Large intestine (tissue), 12 donors: ENCODE results near the gene GRIN2A. TPM values are rescaled to one million over a fixed set of nuclear protein-coding genes. Genes with fewer than 3 reads are reported as not detected.

Experiments used
- DNase-seq, 2 donors: peaks; one replicate each; pipeline versions ENCODE4 v3.0.0 to v3.0.0-alpha.2; 2013
- H3K27ac ChIP-seq: one replicate; pipeline ENCODE4 v1.5.1; 2013; ENCODE audit warnings: low read length
- H3K27me3 ChIP-seq: 2 replicates; pipeline ENCODE4 v1.6.1; 2013; ENCODE audit warnings: low read length; ENCODE audit not compliant: control insufficient read depth, insufficient read depth
- H3K36me3 ChIP-seq: 2 replicates; pipeline ENCODE4 v1.6.1; 2013; ENCODE audit warnings: low read length; ENCODE audit not compliant: control insufficient read depth, insufficient read depth
- H3K4me1 ChIP-seq: one replicate; pipeline ENCODE4 v1.6.1; 2013; ENCODE audit warnings: low read length; ENCODE audit not compliant: control insufficient read depth, insufficient read depth
- H3K4me3 ChIP-seq: one replicate; pipeline ENCODE4 v1.5.1; 2013; ENCODE audit warnings: low read length
- H3K9me3 ChIP-seq: one replicate; pipeline ENCODE4 v1.6.1; 2013; ENCODE audit warnings: mild to moderate bottlenecking, low read depth, low read length, moderate library complexity; ENCODE audit not compliant: control insufficient read depth
- WGBS: methylation state at CpG from one replicate; pipeline ENCODE4 v1.1.5; 2013; ENCODE audit warnings: low lambda C conversion rate; ENCODE audit not compliant: insufficient coverage; 5-methylcytosine and 5-hydroxymethylcytosine counted together
- long read RNA-seq, 11 donors: transcript quantifications; one replicate each; lab custom pipeline, GENCODE V29; 2026
- polyA plus RNA-seq: library from polyadenylated mRNA; unstranded; fragments of 120-200 nt; gene quantifications from one replicate; pipeline ENCODE4 v1.2.1, GENCODE V29; 2013

The GRIN2A gene
- polyA plus RNA-seq = 0.10 TPM
- long read RNA-seq, donor 1, partial matches to known transcripts = 0 of 1 reads
- long read RNA-seq, donor 1, other reads (novel, unspliced or antisense) = 0 of 1 reads
- long read RNA-seq, donor 2 = 0 reads
- long read RNA-seq, donor 3 = 0 reads
- long read RNA-seq, donor 4 = 0 reads
- long read RNA-seq, donor 5 = 0 reads
- long read RNA-seq, donor 6 = 0 reads
- long read RNA-seq, donor 7 = 0 reads
- long read RNA-seq, donor 8 = 0 reads
- long read RNA-seq, donor 9 = 0 reads
- long read RNA-seq, donor 10 = 0 reads
- long read RNA-seq, donor 11 = 0 reads

GRCh38 chr16:10182222-10183053, at the start of gene GRIN2A:
TSS of gene GRIN2A (minus strand) at chr16:10182428. CDS start at chr16:10180411, 2,017 bp downstream.
- peak in 1 of 2 donors; percentile 5 for DNase-seq

GRCh38 chr16:10231563-10231962, 49.3 kb upstream of the GRIN2A start:
- Histone ChIP-seq H3K36me3 (no peaks in the 10 kb centered on the region), H3K27ac (no peak overlapping the region), H3K9me3 (no peaks in the 10 kb centered on the region), H3K4me1 (no peaks in the 10 kb centered on the region), H3K27me3 (no peaks in the 10 kb centered on the region), H3K4me3 (no peak overlapping the region)
- WGBS = no CpG with 5 or more reads among the region's 2 CpGs
- DNase-seq = no peak

More at GRCh38 chr16:10182222-10183053, at the start of gene GRIN2A:
- Histone ChIP-seq H3K36me3 (no peaks in the 10 kb centered on the region), H3K4me1 (peaks cover 4% of the 10 kb centered on the region), H3K27ac (no peak within 1 kb of the TSS), H3K4me3 (no peak within 1 kb of the TSS), H3K9me3 (peaks cover 12% of the 10 kb centered on the region), H3K27me3 (peaks cover 78% of the 10 kb centered on the region)
- WGBS = no CpG with 5 or more reads among the region's 64 CpGs

DNA sequence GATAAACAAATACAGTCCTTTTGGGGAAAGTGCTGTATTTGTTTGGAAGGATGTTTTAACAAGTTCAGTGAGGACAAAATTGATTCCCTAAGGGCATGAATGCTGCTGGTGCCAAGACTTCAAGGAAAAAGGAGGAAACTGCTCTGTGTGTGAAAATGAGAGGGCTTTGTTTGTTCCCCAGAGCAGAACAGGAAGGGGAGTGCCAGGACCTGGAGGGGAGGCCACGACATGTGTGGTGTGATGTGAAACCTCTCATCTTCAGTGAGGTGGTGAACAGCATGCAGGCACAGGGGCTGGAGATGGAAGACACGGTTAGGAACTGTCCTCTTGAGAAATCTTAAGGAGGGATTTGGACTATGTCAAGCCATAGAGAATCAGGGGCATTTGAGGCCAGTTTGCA, 46.6 kb upstream of the GRIN2A start:
- H3K27ac ChIP-seq = no peak overlapping the region
- no CpG with 5 or more reads among the region's 2 CpGs for WGBS
- no peak for DNase-seq
- no peaks in the 10 kb centered on the region for H3K9me3 ChIP-seq
- no peaks in the 10 kb centered on the region for H3K36me3 ChIP-seq
- H3K4me3 ChIP-seq = no peak overlapping the region
- no peaks in the 10 kb centered on the region for H3K4me1 ChIP-seq
- H3K27me3 ChIP-seq = no peaks in the 10 kb centered on the region

DNA sequence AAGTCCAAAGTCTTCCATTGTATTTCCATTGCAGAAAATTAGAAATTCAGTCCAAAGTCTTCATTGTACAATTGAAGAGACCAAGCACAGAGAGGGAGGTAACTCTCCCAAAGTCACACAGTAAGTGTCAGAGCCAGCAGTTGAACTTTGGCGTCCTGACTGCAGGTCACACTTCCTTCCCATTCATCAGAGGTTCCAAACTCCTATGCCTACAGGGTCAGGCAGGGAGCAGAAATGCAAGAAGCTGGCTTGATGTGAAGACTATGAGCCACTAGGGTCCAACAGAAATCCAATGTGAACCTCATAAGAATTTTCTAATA, 44.7 kb upstream of the GRIN2A start:
- Histone ChIP-seq H3K27ac (no peak overlapping the region), H3K9me3 (no peaks in the 10 kb centered on the region), H3K27me3 (no peaks in the 10 kb centered on the region), H3K36me3 (no peaks in the 10 kb centered on the region), H3K4me3 (no peak overlapping the region), H3K4me1 (no peaks in the 10 kb centered on the region)
- DNase-seq = no peak
- no CpG with 5 or more reads among the region's 1 CpG for WGBS

DNA sequence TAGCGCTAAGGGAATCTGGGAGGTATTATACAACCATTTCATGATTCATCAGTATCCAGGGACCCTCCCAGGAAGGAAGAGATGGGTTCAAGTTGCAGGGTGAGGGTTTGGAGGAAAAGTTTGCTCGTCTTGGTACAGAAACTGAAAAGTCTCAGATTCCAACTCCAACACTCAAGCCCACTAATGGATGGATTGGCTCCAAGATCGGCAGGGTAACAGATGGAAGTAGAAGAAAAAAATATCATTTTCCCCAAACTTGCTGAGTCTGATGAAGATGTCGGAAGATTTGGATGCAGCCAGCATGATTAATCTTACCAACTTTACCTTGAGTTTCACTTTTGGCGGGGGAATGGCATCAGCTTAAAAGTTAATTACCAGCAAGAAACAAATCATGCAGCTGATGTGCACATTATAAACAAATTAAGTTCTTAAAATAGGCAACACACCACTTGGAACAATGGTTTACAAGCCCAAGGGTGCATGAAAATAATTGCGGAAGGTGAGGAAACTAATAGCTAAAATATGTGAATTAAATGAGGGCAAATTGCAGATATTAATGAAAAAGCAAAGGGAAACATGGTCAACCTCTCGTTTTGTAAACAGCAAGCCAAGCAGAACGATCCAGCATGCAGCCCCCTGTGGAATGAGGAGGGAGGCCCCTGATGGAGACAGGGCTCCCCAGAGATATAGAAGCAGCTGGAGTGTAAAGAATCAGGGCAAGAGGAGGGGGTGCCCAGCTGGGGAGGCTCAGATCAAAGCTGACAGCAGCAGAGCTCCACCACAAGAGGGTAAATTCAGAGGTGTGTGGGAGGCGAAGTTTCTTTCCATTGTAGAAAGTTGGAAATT, 44.1 kb upstream of the GRIN2A start:
- no peaks in the 10 kb centered on the region for H3K36me3 ChIP-seq
- H3K4me3 ChIP-seq = no peak overlapping the region
- no peaks in the 10 kb centered on the region for H3K27me3 ChIP-seq
- no peaks in the 10 kb centered on the region for H3K4me1 ChIP-seq
- H3K9me3 ChIP-seq = no peaks in the 10 kb centered on the region
- 89% methylated on average over 3 of the region's 9 CpGs for WGBS
- no peak for DNase-seq
- H3K27ac ChIP-seq = no peak overlapping the region

DNA sequence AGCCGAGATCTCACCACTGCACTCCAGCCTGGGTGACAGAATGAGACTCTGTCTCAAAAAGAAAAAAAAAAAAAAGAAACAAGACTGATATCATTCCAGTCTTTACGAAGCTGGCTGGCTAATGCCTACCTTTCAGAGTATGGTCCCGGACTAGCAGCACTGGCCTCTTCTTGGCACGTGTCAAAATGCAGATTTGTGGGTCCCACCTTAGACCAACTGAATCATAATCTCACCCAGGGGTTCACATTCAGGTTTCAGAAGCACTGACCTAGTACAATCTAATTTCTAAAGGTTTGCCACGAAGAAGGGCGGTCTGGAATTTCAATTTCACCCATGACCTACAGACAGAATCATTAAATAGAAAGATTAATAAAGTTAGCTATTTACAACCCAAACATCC, 43.4 kb upstream of the GRIN2A start:
- Histone ChIP-seq H3K9me3 (no peaks in the 10 kb centered on the region), H3K27ac (no peak overlapping the region), H3K4me3 (no peak overlapping the region), H3K27me3 (no peaks in the 10 kb centered on the region), H3K4me1 (no peaks in the 10 kb centered on the region), H3K36me3 (no peaks in the 10 kb centered on the region)
- WGBS = 73% methylated on average over 2 of the region's 6 CpGs
- no peak for DNase-seq

GRCh38 chr16:10224850-10225249, 42.6 kb upstream of the GRIN2A start:
- no peak for DNase-seq
- H3K4me3 ChIP-seq = no peak overlapping the region
- no peaks in the 10 kb centered on the region for H3K27me3 ChIP-seq
- no peaks in the 10 kb centered on the region for H3K36me3 ChIP-seq
- peaks cover 2% of the 10 kb centered on the region for H3K4me1 ChIP-seq
- H3K27ac ChIP-seq = no peak overlapping the region
- WGBS = no CpG with 5 or more reads among the region's 4 CpGs
- H3K9me3 ChIP-seq = no peaks in the 10 kb centered on the region

GRCh38 chr16:10220942-10221341, 38.7 kb upstream of the GRIN2A start:
- Histone ChIP-seq H3K4me1 (peaks cover 2% of the 10 kb centered on the region), H3K9me3 (no peaks in the 10 kb centered on the region), H3K27me3 (no peaks in the 10 kb centered on the region), H3K27ac (no peak overlapping the region), H3K4me3 (no peak overlapping the region), H3K36me3 (no peaks in the 10 kb centered on the region)
- DNase-seq = no peak
- no CpG with 5 or more reads among the region's 3 CpGs for WGBS

GRCh38 chr16:10219742-10220141, 37.5 kb upstream of the GRIN2A start:
- Histone ChIP-seq H3K36me3 (no peaks in the 10 kb centered on the region), H3K27me3 (no peaks in the 10 kb centered on the region), H3K9me3 (no peaks in the 10 kb centered on the region), H3K4me1 (peaks cover 2% of the 10 kb centered on the region), H3K27ac (no peak overlapping the region), H3K4me3 (no peak overlapping the region)
- DNase-seq = peak; percentile 8 to 73
- WGBS = 13% methylated on average over 1 of the region's 4 CpGs

DNA sequence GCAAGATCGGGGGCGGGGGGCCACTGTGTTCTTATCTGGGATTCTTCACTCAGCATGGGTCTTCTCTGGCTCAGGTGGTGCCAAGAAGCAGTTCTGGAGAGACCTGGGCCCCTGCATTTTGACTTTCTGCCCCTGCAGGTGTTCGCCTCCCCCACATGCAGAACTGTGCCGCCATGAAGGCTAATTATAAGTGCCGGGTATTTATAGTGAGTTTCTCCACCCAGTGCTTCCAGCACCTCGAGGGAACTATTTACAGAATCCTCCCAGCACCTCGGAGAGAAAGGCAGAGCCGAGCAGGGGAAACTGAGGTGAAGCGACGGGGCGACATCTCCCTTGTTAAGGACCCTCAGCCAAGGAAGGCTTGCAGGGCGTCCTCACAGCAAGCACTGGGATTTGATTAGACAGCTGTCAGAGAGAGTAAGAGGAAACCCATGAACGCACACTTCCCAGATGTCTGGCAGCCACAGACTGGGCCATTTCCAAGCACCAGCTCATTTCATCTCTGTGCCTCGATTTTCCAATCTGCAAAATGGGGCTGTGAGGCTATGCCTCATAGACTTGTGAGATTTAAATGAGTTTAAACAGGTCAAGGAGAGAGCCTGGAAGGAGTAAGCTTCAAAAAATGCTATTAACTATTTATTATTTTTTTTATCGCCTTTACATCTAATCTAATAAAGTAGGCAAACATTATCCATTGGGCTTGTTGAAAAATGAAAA, 36.4 kb upstream of the GRIN2A start:
- Histone ChIP-seq H3K27me3 (no peaks in the 10 kb centered on the region), H3K4me1 (peaks cover 2% of the 10 kb centered on the region), H3K27ac (no peak overlapping the region), H3K4me3 (no peak overlapping the region), H3K36me3 (no peaks in the 10 kb centered on the region), H3K9me3 (no peaks in the 10 kb centered on the region)
- DNase-seq = no peak
- 90% methylated on average over 2 of the region's 15 CpGs for WGBS
